Measurements from ENCODE around the gene PURB. TPM values are rescaled to one million over a fixed set of nuclear protein-coding genes. Genes with fewer than 3 reads are reported as not detected.

The PURB gene
- total RNA-seq, 4 donors from 2014 or later, result 20.7 to 33.1 (median 22.1) TPM

- no peak for TF ChIP-seq CTCF (IDR thresholded peaks at IDR 0.05; ENCODE audit: low read depth)
Measured at GRCh38 chr7:44846816-44847508, 38.4 kb downstream of the PURB start.

GRCh38 chr7:44845451-44845850 lies 39.9 kb downstream of the PURB start:
- no peak for TF ChIP-seq CTCF (IDR thresholded peaks at IDR 0.05; ENCODE audit: low read depth)

- TF ChIP-seq CTCF (IDR thresholded peaks at IDR 0.05; ENCODE audit: low read depth), result no peak
Measured at GRCh38 chr7:44838751-44839150, 46.6 kb downstream of the PURB start.

- TF ChIP-seq CTCF (IDR thresholded peaks at IDR 0.05; ENCODE audit: low read depth), result no peak
Measured at GRCh38 chr7:44827567-44827966, 57.8 kb downstream of the PURB start.

Other genes with a start within 250 kb of the PURB start
- 10 to 100 TPM in 3 of 4 donors, 1 to 10 TPM in 1; 7.3 to 21.1 (median 12.2) TPM for gene ZMIZ2, start 136.7 kb downstream of the PURB start, total RNA-seq
- 1,000 to 10,000 TPM in 3 of 4 donors, 100 to 1,000 TPM in 1; 921 to 1,568 (median 1,276) TPM for gene PPIA, start 88.8 kb downstream of the PURB start, total RNA-seq
- 100 to 1,000 TPM in 2 of 4 donors, 10 to 100 TPM in 2; 88.7 to 130 (median 96.4) TPM for gene H2AZ2, start 37.4 kb downstream of the PURB start, total RNA-seq
- gene MYO1G, start 93.5 kb upstream of the PURB start, total RNA-seq, result 1 to 10 TPM in 3 of 4 donors, under 1 TPM in 1; 0.82 to 7.8 (median 2.8) TPM
- 10 to 100 TPM; 45.8 to 63.5 (median 50.4) TPM for gene CCM2, start 114.7 kb upstream of the PURB start, total RNA-seq
- gene NACAD, start 203.4 kb upstream of the PURB start, total RNA-seq, result 1 to 10 TPM; 1.1 to 5.3 (median 1.9) TPM
- 10 to 100 TPM; 33.1 to 47.5 (median 37.7) TPM for gene TBRG4, start 226.2 kb upstream of the PURB start, total RNA-seq

All from subcutaneous adipose tissue (tissue), 4 donors.